Natural killer cell treated with Interleukin-12 subunit alpha and Interleukin-12 subunit beta and Interleukin-15 and Interleukin-18, amount 100 ng/mL, for 72 hours (primary cell): ENCODE results near the gene COPE. TPM values are rescaled to one million over a fixed set of nuclear protein-coding genes. Genes with fewer than 3 reads are reported as not detected.
"Not testable (repeated sequence)": the region's sequence is repeated elsewhere in the genome, so short reads cannot be mapped to it uniquely, and the experiment has no call there.

Experiments
- ATAC-seq, 2 donors: fragments of 150-1000 bp; cut with Tn5 transposase in 1 of 2; sonication (Bioruptor Pico), chemical (Tn5 transposase) in 1 of 2; 2 replicates each; pipeline ENCODE4 v1.10.0; 2021
- DNase-seq: peaks from one replicate; pipeline ENCODE4 v3.0.0; 2022; ENCODE audit warnings: low spot score
- H3K27ac Mint-ChIP-seq, 2 donors: 1 replicate in 1 of 2; 2 replicates in 1 of 2; pipeline ENCODE4 v1.8.0; 2022; ENCODE audit warnings: mixed read lengths in 2 of 2, mild to moderate bottlenecking in 1 of 2, moderate library complexity in 1 of 2
- H3K27me3 Mint-ChIP-seq, 2 donors: 1 replicate in 1 of 2; 2 replicates in 1 of 2; pipeline ENCODE4 v1.8.0; 2022; ENCODE audit warnings: mixed read lengths in 2 of 2
- H3K36me3 Mint-ChIP-seq: one replicate; pipeline ENCODE4 v1.8.0; 2022; ENCODE audit warnings: mixed read lengths
- H3K4me1 Mint-ChIP-seq, 2 donors: 1 replicate in 1 of 2; 2 replicates in 1 of 2; pipeline ENCODE4 v1.8.0; 2022; ENCODE audit warnings: low read depth in 2 of 2, mixed read lengths in 2 of 2, mild to moderate bottlenecking in 1 of 2
- H3K4me3 Mint-ChIP-seq: one replicate; pipeline ENCODE4 v1.8.0; 2022; ENCODE audit warnings: mixed read lengths
- H3K9me3 Mint-ChIP-seq: 2 replicates; pipeline ENCODE4 v1.8.0; 2022; ENCODE audit warnings: mixed read lengths
- total RNA-seq, 2 donors: library from RNA; stranded (reverse); gene quantifications; one replicate each; pipeline ENCODE4 v1.2.3, GENCODE V29; 2022

COPE gene
- total RNA-seq, 2 donors from 2014 or later = 204 to 275 TPM

DNA sequence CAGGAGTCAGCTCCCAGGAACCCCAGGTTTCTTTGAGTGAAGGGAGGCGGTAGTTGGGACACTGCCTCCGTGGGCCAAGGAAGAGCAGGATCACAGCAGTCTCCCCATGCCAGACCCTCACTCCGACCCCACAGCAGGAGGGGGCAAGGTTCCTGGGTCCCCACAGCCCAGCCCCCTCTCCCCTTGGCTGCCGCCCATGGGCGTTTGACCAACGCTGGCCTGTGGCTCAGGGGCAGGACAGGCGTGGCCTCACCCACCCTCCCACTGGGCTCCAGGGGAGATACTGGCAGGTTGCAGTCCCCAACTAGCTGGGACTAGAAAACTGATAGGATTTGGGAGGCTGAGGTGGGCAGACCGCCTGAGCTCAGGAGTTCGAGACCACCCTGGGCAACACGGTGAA lies 9.2 kb downstream of the COPE start:
- ATAC-seq (no peak), DNase-seq (no peak)
- H3K4me1 Mint-ChIP-seq = peaks cover 9 to 18% of the 10 kb centered on the region in 2 donors
- no peak overlapping the region for H3K4me3 Mint-ChIP-seq
- no peaks in the 10 kb centered on the region for H3K27me3 Mint-ChIP-seq
- no peaks in the 10 kb centered on the region for H3K9me3 Mint-ChIP-seq
- no peaks in the 10 kb centered on the region for H3K36me3 Mint-ChIP-seq
- no peak overlapping the region for H3K27ac Mint-ChIP-seq

DNA sequence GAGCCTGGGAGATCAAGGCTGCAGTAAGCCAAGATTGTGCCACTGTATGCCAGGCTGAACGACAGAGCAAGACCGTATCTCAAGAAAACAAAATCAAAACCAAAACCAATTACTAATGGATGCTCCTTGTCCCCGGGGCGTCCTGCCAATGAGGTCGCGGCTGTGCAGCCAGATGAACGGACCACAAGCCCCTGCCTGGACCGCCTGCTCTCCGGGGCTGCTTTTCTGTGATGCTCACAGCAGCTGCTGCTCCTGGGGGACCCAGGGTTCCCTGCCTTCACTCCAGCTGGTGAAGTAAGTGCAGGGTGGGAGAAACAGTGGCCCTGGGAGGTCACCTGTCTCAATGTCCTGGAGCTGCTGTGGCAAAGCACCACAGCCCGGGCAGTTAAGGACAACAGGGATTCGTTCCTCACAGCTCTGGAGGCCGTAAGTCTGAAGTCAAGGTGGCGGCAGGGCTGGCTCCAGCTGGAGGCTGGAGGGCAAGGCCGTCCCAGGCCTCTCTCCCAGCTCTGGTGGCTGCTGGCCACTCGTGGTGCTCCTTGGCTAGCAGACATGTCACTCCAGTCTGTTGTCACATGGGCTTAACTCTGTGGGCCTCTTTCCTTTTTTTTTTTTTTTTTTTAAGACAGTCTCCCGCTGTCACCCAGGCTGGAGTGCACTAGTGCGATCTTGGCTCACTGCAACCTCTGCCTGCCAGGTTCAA lies 10.1 kb downstream of the COPE start:
- Mint-ChIP-seq H3K36me3 (no peaks in the 10 kb centered on the region), H3K4me3 (no peak overlapping the region), H3K9me3 (no peaks in the 10 kb centered on the region), H3K4me1 (peaks cover 8 to 17% of the 10 kb centered on the region in 2 donors), H3K27ac (no peak overlapping the region), H3K27me3 (no peaks in the 10 kb centered on the region)
- ATAC-seq (no peak), DNase-seq (no peak)

DNA sequence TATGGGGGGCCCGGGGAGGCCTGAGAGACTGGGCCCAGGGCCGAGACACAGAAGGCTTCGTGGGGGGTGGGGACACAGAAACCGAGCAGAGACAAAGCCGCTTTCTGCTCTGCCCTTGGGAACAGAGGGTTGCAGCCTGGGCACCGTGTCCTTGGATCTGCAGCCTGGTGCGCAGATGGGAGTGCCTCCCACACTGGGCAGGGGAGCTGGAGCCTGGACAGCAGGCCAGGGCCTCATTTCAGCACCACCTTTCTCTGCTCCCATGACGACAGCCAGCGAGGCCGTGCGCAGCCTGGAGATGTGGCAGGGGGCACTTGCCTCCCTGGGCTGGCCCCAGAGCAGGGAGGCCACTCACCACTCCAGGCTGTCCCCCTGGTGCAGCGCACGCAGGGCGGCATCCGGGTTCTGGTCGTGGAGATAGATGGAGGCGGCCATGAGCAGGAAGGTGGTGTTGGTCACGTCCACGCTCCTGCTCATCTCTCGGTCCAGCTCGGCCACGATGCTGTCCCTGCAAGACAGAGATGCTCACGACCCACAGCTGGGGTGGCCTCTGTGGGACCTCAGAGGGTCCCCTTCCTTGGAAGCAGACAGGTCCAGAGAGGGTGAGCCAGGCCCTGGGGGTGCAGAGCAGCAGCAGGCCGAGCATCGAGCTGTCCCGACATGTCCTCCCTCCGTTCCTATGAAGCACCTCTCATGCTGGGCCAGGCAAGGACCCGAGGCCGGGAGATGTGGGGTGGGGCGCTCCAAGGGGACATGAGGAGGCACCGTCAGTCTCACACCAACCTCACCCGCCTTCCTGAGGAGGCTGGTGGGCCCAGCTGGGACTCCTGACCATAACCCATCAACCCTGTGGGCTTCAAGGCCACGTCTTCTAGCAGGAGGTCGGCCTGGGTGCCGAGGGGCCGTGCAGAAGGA lies 12.3 kb downstream of the COPE start:
- no peak overlapping the region for H3K27ac Mint-ChIP-seq
- DNase-seq (no peak), ATAC-seq (no peak)
- no peaks in the 10 kb centered on the region for H3K36me3 Mint-ChIP-seq
- peaks cover 0 to 6% of the 10 kb centered on the region in 2 donors for H3K4me1 Mint-ChIP-seq
- no peaks in the 10 kb centered on the region for H3K27me3 Mint-ChIP-seq
- H3K4me3 Mint-ChIP-seq = no peak overlapping the region
- H3K9me3 Mint-ChIP-seq = no peaks in the 10 kb centered on the region

DNA sequence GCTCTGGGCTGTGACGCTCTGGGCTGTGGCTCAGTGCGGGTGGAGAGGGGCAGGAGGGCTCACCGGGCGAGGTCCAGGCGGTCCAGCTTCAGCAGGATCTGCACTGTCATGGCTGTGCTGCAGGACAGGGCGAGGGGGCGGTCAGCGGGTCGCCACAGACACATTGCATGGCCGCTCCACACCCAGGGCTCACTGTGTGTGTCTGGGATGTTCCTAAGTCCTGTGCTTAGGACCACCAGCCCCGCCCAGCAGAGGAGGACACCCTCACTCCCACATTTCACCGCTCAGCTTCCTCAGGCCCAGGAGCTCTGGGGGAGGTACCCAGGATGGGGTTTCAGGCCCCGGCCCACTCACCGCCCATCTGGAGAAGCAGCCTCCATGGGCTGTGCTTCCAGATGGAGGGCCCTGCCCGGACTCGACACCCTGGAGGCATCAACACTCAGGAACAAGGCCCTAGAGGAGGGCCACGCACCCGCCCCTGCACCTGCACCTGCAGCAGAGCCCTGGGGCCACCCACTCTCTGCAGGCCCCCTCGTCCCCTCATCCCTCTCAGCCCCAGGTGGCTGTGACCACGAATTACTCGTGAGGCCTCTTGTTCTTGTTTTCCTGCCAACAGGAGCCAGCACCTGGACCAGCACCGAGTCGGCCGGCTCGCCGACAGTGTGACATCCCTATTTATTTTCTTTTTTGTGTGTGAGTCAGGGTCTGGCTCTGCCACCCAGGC lies 13.5 kb downstream of the COPE start:
- Mint-ChIP-seq H3K36me3 (no peaks in the 10 kb centered on the region), H3K4me1 (peaks cover 0 to 6% of the 10 kb centered on the region in 2 donors), H3K27ac (no peak overlapping the region), H3K9me3 (no peaks in the 10 kb centered on the region), H3K27me3 (no peaks in the 10 kb centered on the region), H3K4me3 (no peak overlapping the region)
- DNase-seq = no peak
- ATAC-seq = no peak

DNA sequence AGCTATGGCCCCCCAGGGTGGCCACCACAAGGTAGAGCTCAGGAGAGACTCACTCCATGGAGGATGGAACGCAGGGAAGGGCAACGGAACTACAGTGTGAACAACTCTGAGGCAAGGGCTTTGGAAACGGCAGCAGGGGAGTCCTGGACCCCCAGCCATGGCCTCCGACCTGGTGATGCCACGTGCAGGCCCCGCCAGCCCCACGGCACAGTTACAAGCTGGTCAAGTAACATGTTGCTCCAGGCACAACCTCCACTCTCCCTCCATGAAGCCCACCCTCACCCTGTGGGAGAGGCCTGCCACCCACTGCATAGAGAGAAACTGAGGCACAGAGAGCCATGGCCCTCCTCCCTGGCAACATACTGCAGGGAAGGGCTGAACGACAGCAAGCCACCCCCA lies 14.1 kb downstream of the COPE start:
- H3K9me3 Mint-ChIP-seq = no peaks in the 10 kb centered on the region
- no peak overlapping the region for H3K27ac Mint-ChIP-seq
- H3K4me3 Mint-ChIP-seq = no peak overlapping the region
- ATAC-seq = no peak
- no peaks in the 10 kb centered on the region for H3K27me3 Mint-ChIP-seq
- no peak for DNase-seq
- H3K4me1 Mint-ChIP-seq = peaks cover 0 to 6% of the 10 kb centered on the region in 2 donors
- no peaks in the 10 kb centered on the region for H3K36me3 Mint-ChIP-seq

DNA sequence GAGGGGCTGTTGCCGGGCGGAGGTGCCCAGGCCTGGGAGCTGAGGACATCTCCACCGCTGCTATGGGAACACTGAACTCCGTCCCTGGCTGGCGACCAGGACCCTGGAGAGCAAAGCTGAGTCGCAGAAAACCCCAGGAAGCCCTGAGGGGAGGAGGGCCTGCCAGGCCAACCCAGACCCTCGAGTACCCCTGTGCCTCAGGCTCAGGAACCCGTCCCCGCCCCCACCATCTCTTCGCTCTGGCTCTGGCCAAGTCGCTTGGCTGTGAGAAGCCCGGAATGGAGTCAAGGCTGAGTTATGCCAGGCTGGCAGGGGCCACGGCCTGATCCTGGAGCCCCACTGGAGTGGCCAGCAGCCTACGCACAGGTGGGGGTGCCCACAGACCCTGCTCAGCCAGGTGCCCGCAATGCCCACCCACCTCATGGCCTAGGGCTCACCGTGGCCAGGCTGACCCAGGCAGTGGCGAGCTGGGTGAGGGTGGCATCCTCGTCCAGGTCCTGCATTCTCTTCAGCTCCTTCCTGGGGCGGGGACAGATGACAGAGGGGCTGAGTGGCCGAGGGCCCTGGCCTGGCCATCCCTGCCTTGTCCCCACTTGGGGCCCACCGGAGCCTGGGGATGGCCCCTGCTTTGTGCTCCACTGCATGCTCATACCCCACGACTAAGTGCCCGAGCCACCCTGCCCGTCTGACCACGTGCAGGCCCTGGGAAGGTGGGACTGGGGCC lies 14.7 kb downstream of the COPE start:
- H3K36me3 Mint-ChIP-seq = no peaks in the 10 kb centered on the region
- no peak for DNase-seq
- peak in 1 of 2 donors; percentile 14 for ATAC-seq
- no peak overlapping the region for H3K4me3 Mint-ChIP-seq
- no peaks in the 10 kb centered on the region for H3K27me3 Mint-ChIP-seq
- H3K27ac Mint-ChIP-seq = no peak overlapping the region
- H3K4me1 Mint-ChIP-seq = peaks cover 0 to 6% of the 10 kb centered on the region in 2 donors
- no peaks in the 10 kb centered on the region for H3K9me3 Mint-ChIP-seq

DNA sequence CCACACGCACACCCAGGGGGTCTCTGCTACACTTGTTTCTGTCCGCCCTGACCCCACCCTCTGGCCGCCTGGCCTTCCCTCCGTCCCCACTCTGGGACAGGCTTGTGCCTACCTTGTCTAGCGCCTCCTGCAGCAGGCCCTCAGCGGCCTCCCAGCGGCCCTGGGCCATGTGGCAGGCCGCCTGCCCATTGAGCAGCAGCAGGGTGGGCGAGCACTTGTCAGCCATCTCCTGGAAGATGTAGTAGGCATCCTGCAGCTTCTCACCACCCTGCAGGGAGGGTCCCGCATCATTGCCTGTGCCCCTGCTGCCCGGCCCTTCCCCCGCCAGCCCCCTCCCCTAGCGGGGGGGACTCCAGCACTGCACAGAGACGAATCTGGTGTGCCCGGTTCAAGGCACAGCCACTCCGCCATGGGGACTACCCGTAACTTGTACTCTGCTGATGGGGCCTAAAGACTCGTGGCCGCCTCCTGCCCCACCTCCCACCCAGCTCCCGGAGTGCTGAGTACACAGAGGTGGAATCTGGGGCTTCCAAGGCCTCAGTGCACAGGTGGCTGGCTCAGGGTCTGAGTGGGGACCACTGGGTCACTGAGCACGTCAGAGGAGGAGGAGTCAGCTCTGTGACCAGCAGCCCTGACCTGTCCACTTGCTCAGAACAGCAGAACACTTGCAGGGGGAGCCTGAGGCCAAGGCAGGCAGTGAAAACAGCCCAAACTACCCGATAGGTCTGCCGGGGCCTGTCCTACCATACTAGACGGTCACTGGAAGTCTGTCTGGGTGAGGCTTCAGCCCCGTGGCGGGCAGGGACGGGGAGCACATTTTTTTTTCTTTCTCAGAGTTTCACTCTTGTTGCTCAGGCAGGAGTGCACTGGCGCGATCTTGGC lies 15.8 kb downstream of the COPE start:
- Mint-ChIP-seq H3K27me3 (no peaks in the 10 kb centered on the region), H3K27ac (no peak overlapping the region), H3K4me3 (no peak overlapping the region), H3K9me3 (no peaks in the 10 kb centered on the region), H3K4me1 (peaks cover 0 to 6% of the 10 kb centered on the region in 2 donors), H3K36me3 (no peaks in the 10 kb centered on the region)
- no peak for ATAC-seq
- DNase-seq = no peak

DNA sequence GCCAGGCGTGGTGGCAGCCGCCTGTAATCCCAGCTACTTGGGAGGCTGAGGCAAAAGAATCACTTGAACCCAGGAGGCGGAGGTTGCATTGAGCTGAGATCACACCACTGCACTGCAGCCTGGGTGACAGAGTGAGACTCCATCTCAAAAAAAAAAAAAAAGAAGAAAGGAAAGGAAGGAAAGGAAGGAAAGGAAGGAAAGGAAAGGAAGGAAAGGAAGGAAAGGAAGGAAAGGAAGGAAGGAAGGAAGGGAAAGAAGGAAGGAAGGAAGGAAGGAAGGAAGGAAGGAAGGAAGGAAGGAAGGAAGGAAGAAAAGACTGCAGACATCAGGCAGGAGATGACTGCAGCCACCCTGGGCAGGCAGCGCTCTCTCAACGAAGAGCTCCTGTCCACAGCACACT lies 16.7 kb downstream of the COPE start:
- not testable (repeated sequence) for H3K27me3 Mint-ChIP-seq, H3K9me3 Mint-ChIP-seq, H3K4me3 Mint-ChIP-seq, H3K4me1 Mint-ChIP-seq, H3K27ac Mint-ChIP-seq, H3K36me3 Mint-ChIP-seq, DNase-seq, ATAC-seq

DNA sequence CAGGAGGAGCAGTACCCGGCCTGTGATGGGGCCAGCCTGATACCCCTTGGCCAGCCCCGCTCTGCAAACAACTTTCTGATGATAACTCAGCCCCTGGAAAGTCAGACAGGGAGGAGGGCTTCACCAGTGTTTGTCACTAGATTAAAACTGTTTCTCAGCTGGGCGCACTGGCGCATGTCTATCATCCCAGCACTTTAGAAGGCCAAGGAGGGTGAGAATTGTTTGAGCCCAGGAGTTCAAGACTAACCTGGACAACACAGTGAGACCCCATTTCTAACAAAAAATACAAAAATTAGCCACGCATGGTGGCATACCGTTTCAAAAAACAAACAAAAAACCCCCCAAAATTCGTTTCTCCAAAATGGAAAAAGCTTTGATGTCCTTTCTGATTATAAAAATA lies 17.7 kb downstream of the COPE start:
- no peak overlapping the region for H3K4me3 Mint-ChIP-seq
- H3K9me3 Mint-ChIP-seq = no peaks in the 10 kb centered on the region
- H3K27me3 Mint-ChIP-seq = peaks cover 8 to 11% of the 10 kb centered on the region in 2 donors
- no peak for DNase-seq
- no peak overlapping the region for H3K27ac Mint-ChIP-seq
- no peaks in the 10 kb centered on the region for H3K36me3 Mint-ChIP-seq
- peaks cover 5 to 12% of the 10 kb centered on the region in 2 donors for H3K4me1 Mint-ChIP-seq
- no peak for ATAC-seq

DNA sequence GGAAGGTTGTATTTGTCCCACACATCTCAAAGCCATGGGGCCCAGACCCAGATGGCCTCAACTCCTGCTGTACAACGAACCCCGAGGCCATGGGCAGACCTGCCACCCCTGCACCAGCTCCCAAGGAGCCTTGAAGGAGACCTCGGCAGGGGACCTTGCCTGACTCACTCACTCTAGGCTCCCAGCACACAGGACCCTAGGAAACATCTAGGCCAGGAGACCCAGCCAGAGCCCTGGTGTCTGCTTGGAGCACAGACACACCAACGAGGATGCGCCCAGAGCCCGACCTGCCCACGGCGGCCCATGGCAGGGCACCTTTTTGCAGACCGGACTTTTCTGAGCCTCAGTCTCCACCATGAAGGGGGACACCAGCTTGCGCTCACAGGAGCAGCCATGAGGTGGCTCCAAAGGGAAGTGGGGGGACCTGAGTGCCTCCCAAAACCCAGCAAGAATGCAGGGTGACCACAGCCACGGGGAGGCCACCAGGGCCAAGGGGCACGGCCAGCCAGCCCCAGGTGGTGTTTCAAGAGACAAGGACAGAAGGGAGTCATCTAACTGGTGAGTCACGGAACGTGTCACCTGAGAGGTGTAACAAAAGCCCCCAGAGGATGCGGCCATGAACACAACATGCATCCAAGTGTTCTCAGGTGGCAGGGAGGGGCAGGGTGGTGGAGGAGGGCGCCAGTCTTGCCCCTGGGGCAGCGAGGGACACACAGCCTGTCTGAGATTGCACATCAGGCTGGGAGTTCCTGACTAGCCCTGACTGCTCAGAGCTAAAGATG lies 18.3 kb downstream of the COPE start:
- Mint-ChIP-seq H3K4me3 (no peak overlapping the region), H3K27me3 (peaks cover 10 to 13% of the 10 kb centered on the region in 2 donors), H3K9me3 (no peaks in the 10 kb centered on the region), H3K4me1 (peaks cover 5 to 11% of the 10 kb centered on the region in 2 donors), H3K36me3 (no peaks in the 10 kb centered on the region), H3K27ac (no peak overlapping the region)
- ATAC-seq (no peak), DNase-seq (no peak)

DNA sequence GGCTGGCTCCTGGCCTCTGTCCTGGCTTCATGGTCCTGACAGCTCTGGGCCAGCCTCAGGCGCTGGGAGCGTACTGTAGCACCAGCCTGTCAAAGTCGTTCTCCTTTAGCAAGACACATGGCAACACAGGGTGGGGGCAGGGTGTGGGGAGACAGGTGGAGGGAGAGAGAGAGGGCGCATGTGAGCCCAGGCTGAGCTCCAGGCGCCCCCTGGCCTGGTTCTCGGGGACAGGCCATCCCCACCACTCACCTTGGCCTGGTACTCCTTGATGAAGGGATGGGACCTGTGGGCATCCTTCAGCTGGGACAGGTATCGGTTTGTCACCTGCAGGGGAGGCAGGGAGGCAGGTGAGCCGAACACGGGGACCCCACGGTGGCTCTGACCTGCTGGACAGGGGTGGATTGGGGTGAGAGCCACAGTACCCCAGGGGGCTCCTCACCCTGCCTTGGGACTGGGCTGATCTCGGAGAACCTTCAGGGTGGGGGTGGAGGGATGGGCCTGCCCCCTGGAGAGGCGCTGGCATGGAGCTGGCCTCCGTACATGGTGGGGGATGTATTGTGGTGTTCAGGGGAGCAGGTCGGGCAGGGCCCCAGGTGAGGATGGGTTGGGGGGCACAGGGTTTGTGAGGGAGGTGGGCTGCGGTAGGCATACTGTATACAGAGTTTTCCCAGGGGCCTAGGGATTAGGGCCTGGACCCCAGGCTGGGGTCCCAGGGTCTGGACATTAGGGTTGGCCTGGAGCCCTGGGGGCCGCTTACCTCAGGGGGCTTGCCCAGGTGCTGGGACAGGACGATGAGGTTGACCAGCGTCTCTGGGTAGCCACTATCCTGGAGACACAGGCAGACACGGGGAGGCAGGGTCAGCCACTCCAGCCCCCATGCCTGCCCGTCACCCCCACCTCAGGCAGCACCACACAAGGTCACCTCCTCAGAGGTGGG lies 19.3 kb downstream of the COPE start:
- ATAC-seq (no peak), DNase-seq (no peak)
- peaks cover 10 to 13% of the 10 kb centered on the region in 2 donors for H3K27me3 Mint-ChIP-seq
- peaks cover 5 to 8% of the 10 kb centered on the region in 2 donors for H3K4me1 Mint-ChIP-seq
- H3K9me3 Mint-ChIP-seq = no peaks in the 10 kb centered on the region
- no peak overlapping the region for H3K27ac Mint-ChIP-seq
- no peaks in the 10 kb centered on the region for H3K36me3 Mint-ChIP-seq
- H3K4me3 Mint-ChIP-seq = no peak overlapping the region
